Small intestine (tissue), 7 donors: ENCODE results near the gene HLA-DQA2. TPM values are rescaled to one million over a fixed set of nuclear protein-coding genes. Genes with fewer than 3 reads are reported as not detected.

Source experiments
- DNase-seq, 2 donors: peaks; one replicate each; pipeline versions ENCODE4 v3.0.0 to v3.0.0-alpha.2; 2013
- FAIRE-seq: peaks from 2 replicates; lab custom pipeline; 2012; peaks lifted over from hg19 to GRCh38; lab: Jason Lieb, UNC
- H3K27ac ChIP-seq, 3 donors: one replicate each; pipeline ENCODE4 v1.5.1; 2013; ENCODE audit warnings: low read length in 2 of 3, mild to moderate bottlenecking in 2 of 3, control low read depth in 1 of 3, inconsistent platforms in 1 of 3, low read depth in 1 of 3, moderate library complexity in 1 of 3
- H3K27me3 ChIP-seq, 3 donors: one replicate each; pipeline ENCODE4 v1.6.1; 2013; ENCODE audit warnings: low read length in 3 of 3, inconsistent platforms in 1 of 3; ENCODE audit not compliant: control insufficient read depth in 3 of 3, insufficient read depth in 3 of 3
- H3K36me3 ChIP-seq, 3 donors: one replicate each; pipeline ENCODE4 v1.6.1; 2013; ENCODE audit warnings: low read length in 3 of 3, inconsistent platforms in 1 of 3, low read depth in 1 of 3, mild to moderate bottlenecking in 1 of 3, moderate library complexity in 1 of 3; ENCODE audit not compliant: control insufficient read depth in 3 of 3, insufficient read depth in 2 of 3
- H3K4me1 ChIP-seq, 3 donors: one replicate each; pipeline ENCODE4 v1.6.1; 2013; ENCODE audit warnings: low read length in 2 of 3, inconsistent platforms in 1 of 3, low read depth in 1 of 3, mild to moderate bottlenecking in 1 of 3, moderate library complexity in 1 of 3; ENCODE audit not compliant: control insufficient read depth in 3 of 3, insufficient read depth in 2 of 3
- H3K4me3 ChIP-seq, 3 donors: one replicate each; pipeline ENCODE4 v1.5.1; 2013; ENCODE audit warnings: low read length in 3 of 3, control low read depth in 1 of 3, inconsistent platforms in 1 of 3, low read depth in 1 of 3, mild to moderate bottlenecking in 1 of 3, moderate library complexity in 1 of 3
- H3K9me3 ChIP-seq, 2 donors: one replicate each; pipeline ENCODE4 v1.6.1; 2013; ENCODE audit warnings: low read depth in 1 of 2, low read length in 1 of 2; ENCODE audit not compliant: control insufficient read depth in 2 of 2, insufficient read depth in 1 of 2
- WGBS, 3 donors: extraction: QIAGEN DNeasy Blood & Tissue Kit; methylation state at CpG; one replicate each; pipeline ENCODE4 v1.1.7; 2013; 5-methylcytosine and 5-hydroxymethylcytosine counted together
- polyA plus RNA-seq, 4 donors: library from polyadenylated mRNA; stranded (reverse) in 3 of 4; unstranded in 1 of 4; fragments of 200-250 nt in 3 of 4; fragments of 120-200 nt in 1 of 4; gene quantifications; one replicate each; pipeline versions ENCODE4 v1.2.1 to v1.2.3, GENCODE V29; 2013
- donor health status: healthy with polysubstance abuse.
- donor health status: control.
- donor health status: control.
- donor health status: Bipolar disorder and iron deficiency.
- donor health status: healthy.

The HLA-DQA2 gene
- polyA plus RNA-seq, 4 donors = 0.09 to 2.0 TPM; not detected in 2

DNA sequence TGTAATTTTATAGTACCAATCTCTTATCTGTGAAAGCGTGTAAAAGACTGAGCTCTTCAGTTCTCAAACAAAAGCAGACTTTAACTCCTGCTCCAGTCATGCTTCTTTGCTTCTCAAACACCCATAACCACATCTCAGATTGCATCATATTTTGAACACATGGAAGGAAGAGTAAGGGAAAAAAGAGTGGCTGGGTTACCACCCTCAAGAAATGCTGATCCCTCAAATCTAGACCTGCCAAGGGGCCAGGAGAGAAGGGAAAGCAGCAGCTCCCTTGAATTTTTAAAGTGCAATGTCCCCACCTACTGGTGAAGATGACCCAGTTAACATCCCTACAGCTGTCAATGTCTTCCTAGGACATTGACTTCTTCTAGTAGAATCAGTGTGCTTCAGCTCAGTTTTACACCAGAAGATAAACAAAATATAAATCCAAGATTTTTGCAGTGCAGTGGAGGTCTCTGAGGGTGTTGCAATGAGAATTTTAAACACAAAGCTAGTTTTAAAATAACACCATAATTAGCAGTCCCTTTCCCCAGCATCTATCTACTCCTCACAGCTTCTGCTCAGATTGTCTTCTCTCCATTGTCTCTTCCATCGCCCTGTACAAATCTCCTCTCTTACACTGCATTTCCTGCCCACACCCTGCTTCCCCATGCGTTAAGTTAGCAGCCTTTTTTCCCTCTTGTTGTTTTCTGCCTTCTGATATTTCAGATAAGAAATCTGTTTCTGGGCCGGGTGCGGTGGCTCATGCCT is 44.8 kb downstream of the HLA-DQA2 start:
- Histone ChIP-seq H3K9me3 (no peaks in the 10 kb centered on the region), H3K27me3 (no peaks in the 10 kb centered on the region), H3K4me3 (no peak overlapping the region), H3K4me1 (no peaks in the 10 kb centered on the region), H3K27ac (no peak overlapping the region), H3K36me3 (no peaks in the 10 kb centered on the region)
- FAIRE-seq (peak; percentile 15), DNase-seq (peak; percentile 72 to 85)
- 17 to 41% (median 25%) methylated on average over 5 of the region's 5 CpGs for WGBS, 3 donors

DNA sequence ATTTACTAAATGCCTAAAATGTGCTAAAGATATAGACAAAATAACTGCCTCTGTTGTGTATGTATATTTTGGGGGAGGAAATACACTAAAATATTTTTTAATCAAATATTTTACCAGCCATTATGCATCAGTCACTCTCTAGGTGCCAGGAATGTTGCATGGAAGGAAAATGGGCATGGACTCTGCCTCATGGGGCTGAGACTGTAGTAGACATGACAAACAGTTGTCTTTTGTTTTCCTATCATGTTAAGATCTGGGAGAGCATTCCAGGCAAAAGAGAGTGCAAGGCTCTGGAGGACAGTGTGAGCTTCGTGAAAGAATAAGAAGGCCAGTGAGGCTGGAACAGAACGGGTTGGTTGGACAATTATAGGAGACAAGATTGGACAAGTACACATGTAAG is 49.1 kb downstream of the HLA-DQA2 start:
- no peaks in the 10 kb centered on the region for H3K4me1 ChIP-seq
- WGBS, 3 donors = 34 to 53% (median 40%) methylated on average over 2 of the region's 2 CpGs
- H3K36me3 ChIP-seq = no peaks in the 10 kb centered on the region
- no peak overlapping the region for H3K27ac ChIP-seq
- H3K27me3 ChIP-seq = peaks cover 0 to 14% (median 7%) of the 10 kb centered on the region in 3 donors
- no peaks in the 10 kb centered on the region for H3K9me3 ChIP-seq
- FAIRE-seq = no peak
- DNase-seq = no peak
- no peak overlapping the region for H3K4me3 ChIP-seq

DNA sequence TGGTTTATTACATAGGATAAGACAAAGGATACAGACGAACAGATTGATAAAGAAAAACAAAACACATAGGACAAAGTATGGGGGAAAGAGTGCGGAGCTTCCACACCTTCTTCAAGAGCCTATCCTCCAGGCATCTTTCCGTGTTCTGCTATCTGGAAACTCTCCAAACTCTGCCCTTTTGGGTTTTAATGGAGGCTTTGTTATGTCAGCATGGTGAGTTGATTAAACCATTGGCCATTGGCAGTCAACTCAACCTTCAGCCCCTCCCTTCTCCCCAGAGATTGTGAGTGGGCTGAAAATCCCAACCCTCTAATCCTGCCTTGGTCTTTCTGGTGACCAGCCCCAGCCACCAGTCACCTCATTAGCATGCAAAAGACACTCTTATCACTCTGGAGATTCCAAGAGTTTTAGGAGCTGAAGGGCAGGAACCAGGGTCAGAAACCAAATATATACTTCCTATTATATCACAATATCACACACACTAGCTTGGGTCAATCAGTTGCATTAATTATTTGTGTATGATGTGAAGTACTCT is 51.8 kb downstream of the HLA-DQA2 start:
- Histone ChIP-seq H3K9me3 (no peaks in the 10 kb centered on the region), H3K4me3 (no peak overlapping the region), H3K27ac (no peak overlapping the region), H3K4me1 (no peaks in the 10 kb centered on the region), H3K27me3 (peaks cover 0 to 36% (median 7%) of the 10 kb centered on the region in 3 donors), H3K36me3 (no peaks in the 10 kb centered on the region)
- WGBS, 3 donors = 55 to 70% (median 64%) methylated on average over 3 of the region's 3 CpGs
- FAIRE-seq = no peak
- DNase-seq = no peak

DNA sequence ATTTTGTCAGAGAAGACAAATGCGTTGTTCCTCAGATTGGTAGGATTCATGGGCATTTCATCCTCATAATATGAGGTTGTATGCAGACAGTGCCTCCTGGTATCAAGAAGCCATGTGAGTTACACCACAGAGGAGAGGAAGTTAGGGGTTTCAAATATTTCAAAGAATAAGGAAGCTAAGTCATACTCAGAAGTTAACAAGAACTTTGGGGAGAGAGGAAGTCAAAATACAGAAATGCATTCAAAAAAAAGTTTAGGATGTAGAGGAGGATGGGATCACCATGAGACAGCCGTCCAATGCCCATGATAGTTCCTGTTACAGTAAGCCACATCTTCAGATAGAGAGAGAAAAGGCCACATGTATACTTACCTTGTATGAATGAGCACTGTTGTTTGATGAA is 53.3 kb downstream of the HLA-DQA2 start:
- Histone ChIP-seq H3K36me3 (no peaks in the 10 kb centered on the region), H3K27ac (no peak overlapping the region), H3K9me3 (peaks cover 0 to 5% of the 10 kb centered on the region in 2 donors), H3K27me3 (peaks cover 0 to 43% (median 9%) of the 10 kb centered on the region in 3 donors), H3K4me3 (no peak overlapping the region), H3K4me1 (no peaks in the 10 kb centered on the region)
- 44 to 81% (median 68%) methylated on average over 2 of the region's 2 CpGs for WGBS, 3 donors
- FAIRE-seq = no peak
- DNase-seq = no peak

Other genes with a start within 250 kb of the HLA-DQA2 start
- gene HLA-DRB5, start 211.1 kb upstream of the HLA-DQA2 start, polyA plus RNA-seq = 10 to 100 TPM in 1 of 4 donors, 1 to 10 TPM in 1, not detected in 2; 8.8 to 20.7 TPM
- 100 to 1,000 TPM in 3 of 4 donors, 10 to 100 TPM in 1; 45.4 to 226 (median 188) TPM for gene HLA-DRB1, start 151.5 kb upstream of the HLA-DQA2 start, polyA plus RNA-seq
- gene HLA-DQA1, start 104.0 kb upstream of the HLA-DQA2 start, polyA plus RNA-seq = 10 to 100 TPM in 3 of 4 donors, 1 to 10 TPM in 1; 6.5 to 54.9 (median 31.5) TPM
- 100 to 1,000 TPM in 1 of 4 donors, 10 to 100 TPM in 3; 23.5 to 181 (median 85.8) TPM for gene HLA-DQB1, start 74.7 kb upstream of the HLA-DQA2 start, polyA plus RNA-seq
- gene HLA-DQB2, start 22.1 kb downstream of the HLA-DQA2 start, polyA plus RNA-seq = 1 to 10 TPM in 1 of 4 donors, under 1 TPM in 1, not detected in 2; 0.09 to 2.7 TPM
- gene HLA-DOB, start 75.6 kb downstream of the HLA-DQA2 start, polyA plus RNA-seq = 1 to 10 TPM in 2 of 4 donors, under 1 TPM in 1, not detected in 1; 0.74 to 4.6 (median 2.7) TPM
- gene TAP2, start 97.3 kb downstream of the HLA-DQA2 start, polyA plus RNA-seq = 10 to 100 TPM; 12.9 to 51.5 (median 20.8) TPM
- 100 to 1,000 TPM in 3 of 4 donors, 10 to 100 TPM in 1; 48.0 to 329 (median 293) TPM for gene PSMB8, start 102.7 kb downstream of the HLA-DQA2 start, polyA plus RNA-seq
- gene TAP1, start 112.3 kb downstream of the HLA-DQA2 start, polyA plus RNA-seq = 100 to 1,000 TPM in 2 of 4 donors, 10 to 100 TPM in 2; 20.2 to 157 (median 92.1) TPM
- 100 to 1,000 TPM in 3 of 4 donors, 10 to 100 TPM in 1; 21.4 to 224 (median 211) TPM for gene PSMB9, start 112.8 kb downstream of the HLA-DQA2 start, polyA plus RNA-seq
- gene HLA-DMB, start 199.6 kb downstream of the HLA-DQA2 start, polyA plus RNA-seq = 10 to 100 TPM; 22.8 to 60.5 (median 29.8) TPM
- gene HLA-DMA, start 211.7 kb downstream of the HLA-DQA2 start, polyA plus RNA-seq = 100 to 1,000 TPM in 1 of 4 donors, 10 to 100 TPM in 3; 24.5 to 111 (median 68.5) TPM
- 100 to 1,000 TPM in 1 of 4 donors, 10 to 100 TPM in 3; 76.2 to 201 (median 90.6) TPM for gene BRD2, start 227.2 kb downstream of the HLA-DQA2 start, polyA plus RNA-seq